ENCODE results near the gene NEDD4L.

NEDD4L gene

GRCh38 chr18:58217052-58217451, 173.0 kb downstream of the NEDD4L start:
- no peak for DNase-seq

GRCh38 chr18:58218117-58218516, 174.1 kb downstream of the NEDD4L start:
- DNase-seq, result peak; percentile 51

GRCh38 chr18:58221060-58221725, 177.2 kb downstream of the NEDD4L start:
- DNase-seq, result peak; percentile 21

- DNase-seq, result no peak
These were observed 178.6 kb downstream of the NEDD4L start for GRCh38 chr18:58222432-58223125.

- no peak for DNase-seq
These were observed 179.8 kb downstream of the NEDD4L start for GRCh38 chr18:58223717-58224424.

- DNase-seq, result no peak
These were observed 180.4 kb downstream of the NEDD4L start for GRCh38 chr18:58224425-58224750.

- no peak for DNase-seq
These were observed 181.1 kb downstream of the NEDD4L start for GRCh38 chr18:58225101-58225500.

- no peak for DNase-seq
These were observed 182.4 kb downstream of the NEDD4L start for GRCh38 chr18:58226429-58226828.

- no peak for DNase-seq
These were observed 183.4 kb downstream of the NEDD4L start for GRCh38 chr18:58227361-58227930.

- no peak for DNase-seq
These were observed 184.2 kb downstream of the NEDD4L start for GRCh38 chr18:58228176-58228575.

GRCh38 chr18:58228762-58229161, 184.7 kb downstream of the NEDD4L start:
- no peak for DNase-seq

GRCh38 chr18:58229162-58229561, 185.1 kb downstream of the NEDD4L start:
- DNase-seq, result no peak

- DNase-seq, result no peak
These were observed 186.6 kb downstream of the NEDD4L start for GRCh38 chr18:58230438-58231179.

- DNase-seq, result peak; percentile 37
These were observed 187.9 kb downstream of the NEDD4L start for GRCh38 chr18:58231930-58232329.

GRCh38 chr18:58232668-58233067, 188.6 kb downstream of the NEDD4L start:
- DNase-seq, result no peak

GRCh38 chr18:58234359-58234741, 190.3 kb downstream of the NEDD4L start:
- DNase-seq, result no peak

- DNase-seq, result no peak
These were observed 191.0 kb downstream of the NEDD4L start for GRCh38 chr18:58235001-58235436.

GRCh38 chr18:58239879-58240278, 195.9 kb downstream of the NEDD4L start:
- no peak for DNase-seq

- no peak for DNase-seq
These were observed 197.1 kb downstream of the NEDD4L start for GRCh38 chr18:58241026-58241679.

GRCh38 chr18:58241877-58242276, 197.9 kb downstream of the NEDD4L start:
- DNase-seq, result no peak

- DNase-seq, result no peak
These were observed 198.4 kb downstream of the NEDD4L start for GRCh38 chr18:58242435-58242834.

- no peak for DNase-seq
These were observed 198.9 kb downstream of the NEDD4L start for GRCh38 chr18:58242968-58243367.

GRCh38 chr18:58243401-58243800, 199.4 kb downstream of the NEDD4L start:
- no peak for DNase-seq
